GM23338 (cell line): ENCODE data around the gene SLC35D3. TPM values are rescaled to one million over a fixed set of nuclear protein-coding genes. Genes with fewer than 3 reads are reported as not detected.
A peak's percentile ranks its signal among the peaks of the same experiment; 100 is the strongest.

Experiments used
- ATAC-seq: fragments of 200-7000 bp; cut with Tn5 transposase; 3 replicates; pipeline ENCODE4 v1.9.1; 2020
- DNase-seq: peaks from one replicate; pipeline ENCODE4 v3.0.0-alpha.2; 2015; ENCODE audit warnings: low spot score
- H2AFZ ChIP-seq: fragments of 200-600 bp; sonication (generic); 2 replicates; pipeline ENCODE4 v1.8.0; 2016; ENCODE audit warnings: antibody characterized with exemption, mild to moderate bottlenecking, moderate library complexity
- H3F3A ChIP-seq: fragments of 200-600 bp; sonication (generic); replicated peaks from 2 replicates; pipeline ENCODE4 v1.8.0; 2017; ENCODE audit warnings: antibody characterized with exemption, mixed run types, low read depth
- H3K27ac ChIP-seq: fragments of 200-600 bp; sonication (generic); 2 replicates; pipeline ENCODE4 v1.6.1; 2016; ENCODE audit warnings: low read depth
- H3K27me3 ChIP-seq: fragments of 200-600 bp; sonication (generic); 2 replicates; pipeline ENCODE4 v1.8.0; 2016; ENCODE audit warnings: mild to moderate bottlenecking, mixed run types, moderate library complexity; ENCODE audit not compliant: insufficient read depth
- H3K36me3 ChIP-seq: fragments of 200-600 bp; sonication (generic); 2 replicates; pipeline ENCODE4 v1.8.0; 2016; ENCODE audit warnings: mild to moderate bottlenecking; ENCODE audit not compliant: insufficient read depth
- H3K4me1 ChIP-seq: fragments of 200-600 bp; sonication (generic); 2 replicates; pipeline ENCODE4 v1.8.0; 2016; ENCODE audit warnings: mild to moderate bottlenecking, moderate library complexity; ENCODE audit not compliant: insufficient read depth
- H3K4me2 ChIP-seq: fragments of 200-600 bp; sonication (generic); 2 replicates; pipeline ENCODE4 v1.7.1; 2017; ENCODE audit warnings: mixed run types
- H3K4me3 ChIP-seq: fragments of 200-600 bp; sonication (generic); 2 replicates; pipeline ENCODE4 v1.6.1; 2016; ENCODE audit warnings: mixed run types
- H3K79me2 ChIP-seq: fragments of 200-600 bp; sonication (generic); replicated peaks from 2 replicates; pipeline ENCODE4 v1.8.0; 2017; ENCODE audit warnings: mild to moderate bottlenecking; ENCODE audit not compliant: insufficient read depth
- H3K9me2 ChIP-seq: fragments of 200-600 bp; sonication (generic); 2 replicates; pipeline ENCODE4 v1.8.0; 2017; ENCODE audit not compliant: insufficient read depth
- H4K20me1 ChIP-seq: fragments of 200-600 bp; sonication (generic); replicated peaks from 2 replicates; pipeline ENCODE4 v1.8.0; 2017; ENCODE audit warnings: mild to moderate bottlenecking; ENCODE audit not compliant: insufficient read depth
- H3K27ac Mint-ChIP-seq: 2 replicates; pipeline ENCODE4 v1.8.0; 2020; ENCODE audit warnings: inconsistent platforms, mild to moderate bottlenecking, moderate library complexity, mixed read lengths
- H3K27me3 Mint-ChIP-seq: 3 replicates; pipeline ENCODE4 v1.8.0; 2022; ENCODE audit warnings: low read depth, mild to moderate bottlenecking, moderate library complexity, mixed read lengths, inconsistent platforms; ENCODE audit not compliant: insufficient read depth, poor library complexity
- H3K36me3 Mint-ChIP-seq: 3 replicates; pipeline ENCODE4 v1.8.0; 2021; ENCODE audit warnings: low read depth, mild to moderate bottlenecking, inconsistent platforms, moderate library complexity, mixed read lengths
- H3K4me1 Mint-ChIP-seq: 3 replicates; pipeline ENCODE4 v1.8.0; 2020; ENCODE audit warnings: mild to moderate bottlenecking, inconsistent platforms, mixed read lengths
- H3K4me3 Mint-ChIP-seq: 3 replicates; pipeline ENCODE4 v1.8.0; 2021; ENCODE audit warnings: moderate library complexity, mild to moderate bottlenecking, inconsistent platforms, mixed read lengths
- H3K9me3 Mint-ChIP-seq: 3 replicates; pipeline ENCODE4 v1.8.0; 2020; ENCODE audit warnings: moderate library complexity, mild to moderate bottlenecking, inconsistent platforms, mixed read lengths
- CTCF ChIP-seq, 2 experiments: fragments of 200-600 bp in 1 of 2; sonication (generic) in 1 of 2; conservative IDR thresholded peaks; 2 replicates each; pipeline versions ENCODE4 v1.5.1 to v1.6.1; 2016 to 2017; ENCODE audit warnings: antibody characterized with exemption in 2 of 2, low read depth in 2 of 2, mild to moderate bottlenecking in 2 of 2, moderate library complexity in 1 of 2
- EZH2 ChIP-seq: fragments of 200-600 bp; sonication (generic); IDR thresholded peaks from one replicate; pipeline ENCODE4 v1.8.0; 2017; ENCODE audit warnings: antibody characterized with exemption, mild to moderate bottlenecking, low read depth; ENCODE audit not compliant: unreplicated experiment
- POLR2AphosphoS5 ChIP-seq: IDR thresholded peaks from 2 replicates; pipeline ENCODE4 v1.6.1; 2016; ENCODE audit warnings: antibody characterized with exemption, low read depth
- REST ChIP-seq: IDR thresholded peaks from one replicate; pipeline ENCODE4 v1.6.1; 2018; ENCODE audit warnings: antibody characterized with exemption; ENCODE audit not compliant: unreplicated experiment
- STAT1 ChIP-seq: IDR thresholded peaks from one replicate; pipeline ENCODE4 v1.6.1; 2016; ENCODE audit warnings: antibody characterized with exemption; ENCODE audit not compliant: unreplicated experiment
- ZNF331 ChIP-seq: fragments of 250-450 bp; sonication (Bioruptor Pico); IDR thresholded peaks from 2 replicates; pipeline ENCODE4 v1.5.0; 2020; ENCODE audit warnings: low read depth, mild to moderate bottlenecking, moderate library complexity
- polyA plus RNA-seq: library from polyadenylated mRNA; unstranded; fragments of >200 nt; fragmentation: Nextera tagmentation; extraction: Ambion mirVana; gene quantifications from 2 replicates; pipeline ENCODE4 v1.2.1, GENCODE V29; 2016
- total RNA-seq: library from RNA; depleted of rRNA; stranded (reverse); fragments of >200 nt; shearing (Covaris generic); gene quantifications from 2 replicates; pipeline ENCODE4 v1.2.3, GENCODE V29; 2014

Gene SLC35D3
- total and polyA plus RNA-seq, 2 experiments from 2014 or later, result 0.59 to 1.6 TPM

GRCh38 chr6:136922685-136923006 lies 545 bp downstream of the SLC35D3 start:
- H3K4me3 ChIP-seq, result peak overlapping the region; percentile 68
- peak overlapping the region; percentile 89 for H3K4me2 ChIP-seq
- Mint-ChIP-seq H3K4me3 (peak overlapping the region; percentile 75), H3K27me3 (peaks cover 49% of the 10 kb centered on the region), H3K4me1 (peaks cover 15% of the 10 kb centered on the region), H3K9me3 (no peaks in the 10 kb centered on the region), H3K36me3 (no peaks in the 10 kb centered on the region), H3K27ac (no peak overlapping the region)
- DNase-seq (no peak), ATAC-seq (no peak; the same call in 1 of the 3 replicates)
- no peaks in the 10 kb centered on the region for H3K36me3 ChIP-seq
- no peaks in the 10 kb centered on the region for H3K79me2 ChIP-seq
- no peak for TF ChIP-seq POLR2AphosphoS5
- TF ChIP-seq REST, result no peak
- H3K9me2 ChIP-seq, result peaks cover 5% of the 10 kb centered on the region; the same call in 1 of the 2 replicates
- no peak overlapping the region for H3K27ac ChIP-seq
- peaks cover 80% of the 10 kb centered on the region for H3K27me3 ChIP-seq
- no peaks in the 10 kb centered on the region for H4K20me1 ChIP-seq
- peaks cover 20% of the 10 kb centered on the region for H3K4me1 ChIP-seq
- H2AFZ ChIP-seq, result peak overlapping the region; percentile 91; the same call in 1 of the 2 replicates
- H3F3A ChIP-seq, result peaks cover 11% of the 10 kb centered on the region

- H3F3A ChIP-seq, result peaks cover 11% of the 10 kb centered on the region
- DNase-seq (peak; percentile 76), ATAC-seq (peak; percentile 35)
- Mint-ChIP-seq H3K4me3 (peak overlapping the region; percentile 75), H3K27me3 (peaks cover 49% of the 10 kb centered on the region), H3K4me1 (peaks cover 15% of the 10 kb centered on the region), H3K36me3 (no peaks in the 10 kb centered on the region), H3K9me3 (no peaks in the 10 kb centered on the region), H3K27ac (no peak overlapping the region)
- no peaks in the 10 kb centered on the region for H3K79me2 ChIP-seq
- H4K20me1 ChIP-seq, result no peaks in the 10 kb centered on the region
- peak overlapping the region; percentile 91; the same call in 1 of the 2 replicates for H2AFZ ChIP-seq
- peaks cover 5% of the 10 kb centered on the region; the same call in 1 of the 2 replicates for H3K9me2 ChIP-seq
- peak overlapping the region; percentile 89 for H3K4me2 ChIP-seq
- peaks cover 80% of the 10 kb centered on the region for H3K27me3 ChIP-seq
- TF ChIP-seq STAT1, result no peak
- peak; percentile 58 for TF ChIP-seq EZH2
- no peak for TF ChIP-seq ZNF331
- peak; percentile 46 for TF ChIP-seq POLR2AphosphoS5
- peak in 1 of 2 experiments; percentile 23; a peak in 1 of 4 replicates for TF ChIP-seq CTCF (conservative IDR thresholded peaks at IDR 0.05; ENCODE audit: low read depth in 2 of 2)
- H3K4me1 ChIP-seq, result peaks cover 19% of the 10 kb centered on the region
- H3K4me3 ChIP-seq, result peak overlapping the region; percentile 68
- no peak overlapping the region for H3K27ac ChIP-seq
- no peaks in the 10 kb centered on the region for H3K36me3 ChIP-seq
These were observed 1.2 kb downstream of the SLC35D3 start for GRCh38 chr6:136923116-136923953.
